Daoy (cell line): ENCODE measurements around the gene FNDC3B. TPM values are rescaled to one million over a fixed set of nuclear protein-coding genes. Genes with fewer than 3 reads are reported as not detected.

Experiments used
- DNase-seq: peaks from one replicate; pipeline ENCODE4 v3.0.0-alpha.2; 2015; ENCODE audit warnings: low read depth
- total RNA-seq: library from RNA; depleted of rRNA; stranded (reverse); fragments of >200 nt; shearing (Covaris generic); gene quantifications from 2 replicates; pipeline ENCODE4 v1.2.3, GENCODE V29; 2014

Gene FNDC3B
- total RNA-seq, 1 experiment from 2014 or later: 84.3 TPM

DNA sequence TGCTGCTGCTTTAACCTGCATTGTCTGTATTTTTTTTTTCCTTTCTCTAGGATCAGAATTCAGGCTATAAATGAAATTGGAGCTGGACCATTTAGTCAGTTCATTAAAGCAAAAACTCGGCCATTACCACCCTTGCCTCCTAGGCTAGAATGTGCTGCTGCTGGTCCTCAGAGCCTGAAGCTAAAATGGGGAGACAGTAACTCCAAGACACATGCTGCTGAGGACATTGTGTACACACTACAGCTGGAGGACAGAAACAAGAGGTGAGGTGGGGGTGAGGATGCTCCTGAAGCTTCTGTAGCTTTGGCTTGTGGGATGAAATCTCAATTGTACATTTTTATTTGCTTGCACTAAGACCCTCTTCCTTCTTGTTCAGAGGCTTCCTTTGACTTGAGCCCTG, 323.2 kb downstream of the FNDC3B start:
- DNase-seq: no peak

DNA sequence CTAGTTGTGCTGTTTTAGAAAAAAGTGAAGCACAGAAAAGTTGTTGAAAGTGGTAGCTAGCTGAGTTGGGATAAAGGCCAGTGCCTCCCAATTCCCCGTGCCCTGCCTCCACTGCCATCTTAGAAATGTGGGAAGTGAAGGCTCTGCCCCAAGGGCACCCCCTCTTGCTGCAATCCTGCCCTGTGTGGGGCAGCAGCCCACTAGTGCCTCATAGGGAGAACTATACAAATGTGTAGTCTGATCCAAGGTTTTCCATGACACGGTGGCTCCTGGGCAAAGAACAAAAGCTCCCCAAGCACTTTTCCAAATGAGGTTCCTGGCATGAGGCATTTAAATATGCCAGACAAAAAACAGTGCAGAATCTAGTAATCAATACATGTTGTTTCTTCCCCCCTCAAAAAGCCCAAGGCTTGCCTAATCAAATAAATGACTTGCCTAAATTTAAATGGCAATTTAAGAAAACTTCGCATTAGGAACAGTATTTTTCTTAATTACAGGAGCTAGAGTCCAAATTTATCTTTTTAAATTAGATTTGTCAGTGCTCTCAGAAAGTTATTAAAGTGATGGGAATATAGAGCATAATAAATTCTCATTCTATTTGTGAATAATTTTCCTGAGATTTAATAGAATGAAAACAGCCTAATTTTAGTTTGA, 325.1 kb downstream of the FNDC3B start:
- no peak for DNase-seq

DNA sequence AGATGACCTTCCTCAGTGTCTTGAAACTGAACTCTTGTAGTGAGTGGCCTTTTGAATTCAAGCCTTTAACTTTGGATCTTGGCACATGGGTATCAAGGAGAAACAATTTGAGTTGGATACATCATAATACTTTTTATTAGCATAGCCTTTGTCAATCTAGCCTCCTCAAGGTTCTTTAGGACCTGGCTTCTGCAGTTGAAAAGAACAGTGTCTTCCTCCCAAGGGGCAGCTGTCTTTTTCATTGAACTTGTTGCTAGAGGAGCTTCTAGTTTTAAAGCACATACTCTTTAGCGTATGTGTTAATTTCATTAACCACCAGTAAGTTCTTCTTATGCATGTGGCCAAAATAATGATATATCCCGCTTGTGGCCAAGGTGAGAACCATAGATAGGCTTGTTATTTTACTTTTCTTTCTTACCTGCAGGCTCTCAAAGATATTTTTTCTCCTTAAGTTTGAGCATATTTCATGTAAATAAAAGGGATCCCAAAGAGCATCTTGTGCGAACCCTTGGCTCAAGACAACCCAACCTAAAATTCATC, 325.7 kb downstream of the FNDC3B start:
- DNase-seq: no peak

DNA sequence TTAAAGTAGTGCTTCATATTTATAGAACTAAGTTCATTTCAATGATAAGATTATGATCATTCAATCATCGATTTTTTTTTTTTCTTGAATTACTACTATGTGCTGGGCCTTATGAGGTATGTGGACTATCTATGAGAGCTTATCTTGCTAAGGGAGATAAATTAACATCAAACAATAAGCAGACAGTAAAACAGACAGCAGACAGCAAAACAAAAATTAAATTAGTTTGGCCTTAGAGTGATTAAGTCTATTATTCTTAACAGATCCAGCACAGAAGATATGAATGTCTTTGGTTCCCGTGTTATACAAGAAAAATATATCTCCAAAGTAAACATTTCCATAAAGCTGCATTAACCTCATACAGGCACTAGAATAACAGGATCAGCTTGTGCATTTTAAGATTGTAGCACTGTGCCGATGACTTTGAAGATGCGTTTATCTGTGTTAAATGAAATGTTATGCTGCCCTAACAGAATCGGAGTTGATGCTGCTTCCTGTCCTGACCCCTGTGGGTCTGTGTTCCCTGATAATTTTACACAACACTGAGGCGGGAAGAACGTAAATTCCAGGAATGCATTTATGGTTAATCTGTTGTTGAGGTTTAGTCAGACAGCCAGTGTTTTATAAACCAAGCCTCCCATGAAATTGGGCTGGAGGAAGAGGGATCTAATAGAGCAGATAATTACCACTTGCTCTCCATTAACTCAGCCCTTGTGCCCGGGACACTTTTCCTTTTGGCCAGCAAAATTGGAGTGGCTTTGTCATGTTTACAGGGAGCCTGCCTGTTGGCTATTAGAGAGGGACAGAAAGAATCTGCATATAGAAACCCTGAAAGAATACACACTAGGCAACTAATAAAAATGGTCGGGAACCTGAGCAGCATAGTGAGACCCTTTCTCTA, 328.1 kb downstream of the FNDC3B start:
- DNase-seq: peak; percentile 23

DNA sequence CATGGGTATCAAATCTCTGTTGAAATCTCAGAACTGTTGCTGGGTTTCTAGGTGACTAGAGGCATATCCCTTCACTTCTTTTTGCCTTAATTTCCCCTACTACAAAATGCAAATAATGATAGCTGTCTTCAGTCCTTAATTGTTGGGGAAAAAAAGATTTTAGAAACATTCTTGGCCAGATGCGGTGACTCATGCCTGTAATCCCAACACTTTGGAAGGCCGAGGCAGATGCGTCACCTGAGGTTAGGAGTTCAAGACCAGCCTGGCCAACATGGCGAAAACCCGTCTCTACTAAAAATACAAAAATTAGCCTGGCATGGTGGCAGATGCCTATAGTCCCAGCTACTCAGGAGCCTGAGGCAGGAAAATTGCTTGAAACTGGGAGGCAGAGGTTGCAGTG, 329.2 kb downstream of the FNDC3B start:
- peak; percentile 20 for DNase-seq

DNA sequence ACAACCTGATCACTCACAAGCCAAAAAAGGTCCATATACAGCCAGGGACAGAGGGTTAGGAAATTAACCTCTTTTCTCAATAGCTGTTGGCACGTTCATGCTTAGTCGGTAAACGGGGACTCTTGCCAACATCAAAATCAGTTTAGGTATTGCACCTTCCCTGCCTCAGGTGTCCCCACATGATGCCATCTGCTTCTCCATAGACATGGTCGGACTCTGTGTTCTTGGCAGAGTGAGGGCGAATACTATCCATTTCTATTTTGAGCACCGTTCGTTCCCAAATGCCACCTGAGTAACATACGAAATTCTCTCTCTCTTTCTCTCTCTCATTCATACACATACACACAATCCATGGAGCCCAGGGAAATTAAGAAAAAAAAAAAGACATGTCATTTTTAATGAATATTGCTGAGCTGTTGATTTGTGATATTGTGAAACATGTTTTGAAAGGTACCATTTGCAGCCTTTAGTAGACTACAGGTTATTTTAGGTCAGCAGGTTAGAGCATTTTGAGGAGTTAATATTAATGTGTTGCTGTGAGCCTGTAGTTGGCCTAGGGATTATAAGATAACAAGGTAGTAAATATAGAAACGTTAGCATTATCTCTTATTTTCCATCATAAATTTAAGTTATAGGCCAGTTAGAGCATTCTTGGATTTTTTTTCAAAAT, 330.3 kb downstream of the FNDC3B start:
- no peak for DNase-seq

DNA sequence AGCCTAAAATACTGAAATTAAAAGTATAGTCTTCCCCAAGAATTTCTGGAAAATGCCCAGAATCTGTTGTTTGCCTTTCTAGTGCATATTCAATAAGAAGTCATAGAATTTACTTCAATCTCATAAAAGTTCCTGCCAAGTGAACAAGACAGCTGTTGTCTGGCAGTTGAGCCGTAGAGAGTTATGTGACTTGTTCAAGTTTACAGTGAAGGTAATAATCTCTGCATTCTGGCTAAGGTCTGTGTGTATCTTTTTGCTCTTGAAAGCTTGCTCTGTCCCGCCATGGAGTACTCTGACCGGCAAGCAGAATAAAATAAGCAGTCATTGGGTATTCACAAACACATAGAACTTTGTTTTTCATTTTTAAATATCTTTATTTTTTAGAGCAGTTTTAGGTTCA, 331.0 kb downstream of the FNDC3B start:
- DNase-seq: no peak

DNA sequence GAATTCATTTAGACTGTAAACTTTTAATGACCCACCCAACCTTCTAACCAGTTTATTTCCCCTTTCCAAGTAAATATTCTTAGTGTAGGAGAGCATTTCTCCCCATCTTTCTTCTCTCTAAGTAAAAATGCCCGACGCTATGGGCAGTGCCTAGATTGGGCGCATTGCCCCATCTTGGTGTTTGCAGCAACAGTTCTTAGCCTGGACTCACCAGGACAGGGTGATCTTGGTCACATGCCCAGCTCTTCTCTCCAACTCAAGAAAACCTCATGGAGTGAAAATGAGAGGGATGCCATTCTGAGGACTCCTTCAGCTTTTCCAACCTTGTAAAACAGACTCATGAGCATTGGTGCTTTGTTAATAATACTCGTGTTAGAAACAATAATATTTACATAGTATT, 332.2 kb downstream of the FNDC3B start:
- DNase-seq: no peak

DNA sequence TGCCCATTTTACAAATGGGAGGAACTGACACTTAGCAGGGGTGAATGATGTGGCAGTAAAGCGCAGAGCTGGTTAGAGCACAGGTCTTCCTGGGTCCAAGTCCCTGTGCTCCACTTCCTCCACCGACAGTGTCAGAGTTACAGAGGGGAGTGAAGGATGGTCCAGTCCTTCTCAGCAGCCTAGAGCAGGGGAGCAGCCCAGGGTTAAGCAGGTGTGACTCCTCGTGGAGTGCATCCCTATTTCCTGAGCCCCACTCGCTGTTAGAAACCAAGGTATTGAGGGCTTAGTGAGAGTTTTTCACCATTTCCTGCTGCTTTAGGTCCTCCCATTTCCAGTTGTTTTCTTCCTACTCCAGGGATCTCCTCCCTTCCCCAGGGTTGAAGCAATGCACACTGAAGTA, 333.5 kb downstream of the FNDC3B start:
- DNase-seq: no peak

DNA sequence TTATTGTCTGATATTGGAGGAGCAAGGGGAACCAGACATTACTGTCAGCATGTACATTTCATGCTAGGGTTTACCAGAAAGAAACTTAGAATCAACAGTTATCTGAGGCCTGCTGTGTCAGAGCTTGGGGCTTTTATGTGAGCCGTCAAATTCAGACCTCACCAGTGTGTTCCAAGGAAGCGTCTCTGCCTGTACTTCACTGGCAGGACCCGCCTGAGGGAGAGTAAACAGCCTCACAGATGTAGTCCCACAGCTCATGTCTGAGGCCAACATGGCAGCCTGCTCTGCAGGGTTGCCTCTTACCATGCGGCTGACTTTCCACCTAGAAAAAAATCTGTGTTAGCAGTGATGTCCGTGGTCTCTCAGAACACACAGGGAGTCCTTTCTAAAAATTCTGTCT, 334.5 kb downstream of the FNDC3B start:
- no peak for DNase-seq

DNA sequence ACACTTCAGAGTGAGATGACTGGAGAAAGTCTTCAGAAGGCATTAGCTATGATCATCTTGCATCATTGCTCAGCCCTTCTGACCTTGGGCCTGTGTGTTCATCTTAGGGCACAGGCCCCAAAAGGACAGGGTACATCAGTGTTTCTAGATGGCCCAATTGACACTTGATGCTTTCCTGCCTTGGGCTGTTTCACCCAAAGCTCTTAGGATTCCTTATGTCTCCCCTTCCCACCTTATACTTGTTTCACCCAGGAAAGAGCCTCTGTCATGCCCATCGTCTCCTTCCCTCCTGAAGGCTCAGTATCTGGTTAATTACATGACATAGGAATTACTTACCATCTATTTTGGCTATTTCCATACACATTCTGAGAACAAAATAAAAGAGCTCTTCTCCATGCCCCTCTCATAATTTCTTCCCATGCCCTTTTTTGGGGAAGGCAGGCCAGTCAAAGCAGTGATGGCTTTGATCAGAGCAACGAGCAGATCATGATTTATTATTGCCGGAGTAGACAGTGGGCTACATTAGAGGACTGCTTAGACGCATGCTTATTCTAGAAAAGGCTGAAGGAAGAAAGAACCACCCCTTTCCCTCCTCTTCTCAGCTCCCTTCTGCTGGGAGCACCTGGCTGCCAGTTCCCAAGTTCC, 335.9 kb downstream of the FNDC3B start:
- DNase-seq: no peak

DNA sequence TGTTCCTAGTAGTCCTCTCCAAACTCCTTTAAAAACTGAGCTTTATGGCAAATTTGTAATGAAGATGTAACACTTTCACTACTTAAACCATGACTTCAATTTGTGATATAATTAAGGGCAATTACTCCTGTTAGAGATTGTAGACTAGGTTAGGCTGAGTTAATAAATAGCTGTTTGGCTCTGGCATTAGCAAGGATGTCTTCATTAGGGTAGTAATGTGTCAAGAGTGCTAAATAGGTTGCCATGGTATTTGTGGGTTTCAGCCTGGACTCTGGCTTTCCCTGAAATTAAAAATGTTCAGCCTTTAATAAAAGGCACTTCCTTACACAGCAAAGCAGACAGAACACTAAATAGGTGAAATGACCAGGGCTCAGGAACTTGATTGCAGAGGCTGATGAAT, 337.0 kb downstream of the FNDC3B start:
- DNase-seq: no peak

DNA sequence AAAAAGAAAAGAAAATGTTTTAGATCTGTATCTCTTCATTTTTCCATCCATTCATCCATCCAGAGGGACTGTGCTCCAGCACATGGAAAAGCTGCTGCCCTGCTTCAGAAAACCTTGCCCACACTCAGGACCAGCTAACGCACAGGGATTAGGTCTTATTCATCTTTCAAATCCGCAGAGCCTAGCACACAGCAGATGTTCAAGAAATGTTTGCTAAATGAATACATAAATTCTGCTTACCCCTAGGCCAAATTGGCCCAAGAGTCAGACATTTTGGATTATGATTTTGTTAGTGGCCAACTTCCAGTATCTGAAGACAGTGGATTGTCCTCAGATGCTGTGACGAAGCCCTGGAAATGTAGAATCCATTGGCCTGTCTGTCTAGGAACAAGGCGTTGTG, 337.5 kb downstream of the FNDC3B start:
- no peak for DNase-seq

DNA sequence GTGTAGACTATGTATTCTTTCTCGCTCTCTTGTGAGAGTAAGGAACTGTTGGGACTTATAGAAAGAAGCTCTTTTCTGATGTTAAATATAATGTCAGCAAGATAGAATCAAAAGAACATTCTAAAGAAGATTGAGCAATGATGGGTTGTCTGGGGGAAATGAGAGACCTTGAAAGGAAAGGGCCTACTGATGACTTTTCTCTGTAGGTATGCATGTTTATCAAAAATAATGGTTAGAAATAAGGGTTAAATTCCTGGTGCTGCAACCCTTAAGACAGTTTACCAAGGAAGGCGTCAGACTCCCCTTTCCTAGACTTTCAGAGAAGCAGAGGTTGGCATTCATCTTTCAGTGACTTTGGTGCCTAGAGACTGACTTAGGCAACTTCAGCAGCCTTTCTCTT, 339.1 kb downstream of the FNDC3B start:
- no peak for DNase-seq

DNA sequence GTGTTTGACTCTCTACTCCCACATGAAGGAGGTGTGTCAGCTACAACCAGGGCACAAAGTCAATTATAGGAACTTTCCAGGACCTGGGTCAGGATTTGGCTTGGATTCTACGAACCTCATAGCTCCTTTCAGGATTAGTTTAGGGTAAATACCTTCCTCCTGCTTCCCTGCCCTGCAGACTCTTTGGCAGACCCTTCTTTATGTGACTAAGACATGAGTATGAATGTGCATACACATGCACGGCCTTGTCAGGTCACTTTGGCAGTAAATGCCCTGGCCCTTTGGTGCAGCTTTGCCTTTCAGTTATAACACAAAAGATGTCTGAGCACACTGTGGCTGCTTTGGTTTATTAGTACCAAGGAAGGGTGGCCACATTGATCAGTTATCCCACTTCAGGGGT, 340.0 kb downstream of the FNDC3B start:
- no peak for DNase-seq

DNA sequence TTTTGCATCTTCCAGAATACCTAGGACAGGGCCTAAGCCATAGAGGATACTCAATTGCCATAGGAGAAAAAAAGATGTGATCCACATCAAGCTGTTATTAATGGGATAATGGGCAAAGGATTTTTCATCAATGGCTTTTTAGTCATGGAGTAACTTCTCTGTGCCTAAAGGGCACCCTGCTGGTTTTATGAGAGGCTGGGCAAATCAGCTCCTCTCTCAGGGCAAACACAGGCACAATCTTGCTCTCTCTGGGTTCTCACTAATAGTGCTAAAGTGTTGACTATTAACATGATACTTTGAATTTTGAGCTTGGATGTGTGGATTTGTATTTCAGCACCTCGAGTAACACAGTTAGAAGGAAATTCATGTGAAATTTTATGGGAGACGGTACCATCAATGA, 341.3 kb downstream of the FNDC3B start:
- DNase-seq: no peak

DNA sequence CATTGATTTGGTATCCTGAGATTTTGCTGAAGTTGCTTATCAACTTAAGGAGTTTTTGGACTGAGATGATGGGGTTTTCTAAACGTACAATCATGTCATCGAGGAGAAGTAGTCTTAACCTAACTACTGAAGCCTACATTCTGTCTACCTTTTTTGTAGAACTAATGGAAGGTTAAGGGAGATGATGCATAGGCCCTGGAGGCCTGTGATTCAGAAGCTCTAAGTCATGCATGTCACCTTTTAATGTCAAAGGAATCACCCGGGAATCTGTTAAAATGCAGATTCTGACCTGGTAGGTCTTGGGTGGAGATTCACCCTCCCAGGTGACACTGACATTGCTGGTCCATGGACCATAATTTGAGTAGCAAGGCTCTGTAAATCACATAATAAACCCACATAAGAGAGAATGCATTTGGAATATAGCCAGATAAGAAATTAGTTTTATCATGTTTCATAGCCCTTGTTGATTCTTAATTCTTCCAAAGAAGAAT, 344.0 kb downstream of the FNDC3B start:
- DNase-seq: no peak

DNA sequence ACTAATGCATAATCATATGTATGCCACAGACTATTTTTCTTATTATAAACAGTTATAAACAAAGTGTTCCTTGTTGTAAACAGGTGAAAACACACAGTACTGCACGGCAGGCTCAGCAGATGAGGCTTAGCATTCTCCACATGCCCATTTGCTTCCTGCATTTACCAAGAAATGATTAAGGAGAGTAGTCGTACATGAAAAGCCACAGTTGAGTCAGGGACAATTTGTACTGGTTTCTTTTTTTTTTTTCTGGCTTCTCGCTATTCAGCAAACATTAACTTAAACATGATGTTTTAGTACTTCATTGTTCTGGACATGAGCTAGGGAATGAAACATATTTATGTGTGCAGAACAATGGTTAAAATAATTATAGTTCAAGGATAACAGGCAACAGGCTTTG, 345.5 kb downstream of the FNDC3B start:
- DNase-seq: no peak

DNA sequence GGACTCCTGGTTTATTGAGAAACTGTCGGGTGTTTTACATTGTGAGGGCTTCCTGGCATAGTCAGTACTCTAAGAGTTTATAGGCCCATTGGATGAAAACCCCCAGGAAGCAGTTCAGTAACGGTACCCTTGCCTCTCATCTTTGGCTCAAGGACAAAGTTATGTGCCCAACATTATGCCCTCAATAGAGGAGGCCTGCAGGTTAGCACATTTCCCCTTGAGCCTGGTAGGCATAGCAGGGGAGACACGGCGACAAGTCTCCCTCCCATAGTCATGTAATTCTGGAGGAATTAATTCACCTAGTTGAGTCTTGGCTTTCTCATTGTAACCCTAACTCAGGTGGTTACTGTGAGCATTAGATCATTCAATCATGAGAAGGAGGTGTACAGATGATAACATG, 348.4 kb downstream of the FNDC3B start:
- no peak for DNase-seq

DNA sequence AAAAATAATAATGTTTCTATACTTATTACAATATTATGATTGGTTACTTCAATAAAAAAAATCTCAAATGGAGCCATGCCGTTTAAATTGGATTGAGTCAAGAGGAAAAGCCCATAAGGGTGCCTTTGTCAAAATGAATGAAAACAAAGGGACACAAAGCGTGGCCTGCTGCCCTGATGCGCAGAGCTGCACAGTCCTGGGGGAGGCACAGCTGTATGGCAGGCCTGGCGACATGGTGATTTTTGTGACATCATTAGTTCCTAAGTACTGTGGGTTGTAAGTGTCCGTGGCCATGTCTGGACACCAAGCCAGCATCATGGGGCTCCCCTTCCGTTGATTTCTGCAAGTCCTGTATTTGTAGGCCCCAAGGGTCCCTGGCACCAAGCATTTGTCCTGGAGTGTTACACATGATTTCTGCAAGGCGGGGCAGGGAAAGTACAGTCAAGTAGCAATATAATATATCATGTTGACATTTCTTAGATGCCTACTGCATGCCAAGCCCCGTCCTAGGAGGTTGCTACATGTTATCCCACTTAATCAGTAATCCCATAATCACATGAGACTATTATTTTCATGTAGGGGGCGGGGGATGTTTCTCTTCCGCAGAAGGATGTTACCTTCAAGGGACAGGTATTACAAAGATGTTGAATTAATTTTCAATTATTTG, 349.2 kb downstream of the FNDC3B start:
- no peak for DNase-seq

DNA sequence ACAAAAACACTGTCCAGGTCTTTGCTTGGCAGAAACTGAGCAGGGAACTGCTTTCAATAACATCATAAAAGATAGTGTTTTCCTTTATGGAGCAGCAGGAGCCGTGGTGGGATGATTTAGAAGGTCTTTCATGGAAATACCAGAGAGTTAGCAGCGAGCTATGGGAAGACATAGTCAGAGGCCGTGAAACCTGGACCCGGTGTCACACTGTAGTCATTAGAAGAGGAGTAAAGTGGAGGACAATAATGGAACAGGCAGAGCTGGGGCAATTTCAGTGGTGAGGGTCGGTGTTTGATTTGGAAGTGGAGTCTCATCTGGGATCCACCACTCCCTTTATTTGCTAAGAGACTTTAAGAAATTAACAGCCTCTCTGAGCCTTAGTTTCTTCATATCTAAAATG, 351.4 kb downstream of the FNDC3B start:
- DNase-seq: no peak
